GM11168 (cell line): ENCODE measurements around the gene TMEM52.
"Not testable (repeated sequence)": the region's sequence is repeated elsewhere in the genome, so short reads cannot be mapped to it uniquely, and the experiment has no call there.

Experiments used
- in situ Hi-C: fragments of 300-500 bp; cut with MboI; formaldehyde crosslinking; loops from one replicate; pipeline ENCODE4 v1.12.0; 2022; ENCODE audit warnings: low sequenced_read_pairs; ENCODE audit not compliant: unreplicated experiment

The TMEM52 gene

DNA sequence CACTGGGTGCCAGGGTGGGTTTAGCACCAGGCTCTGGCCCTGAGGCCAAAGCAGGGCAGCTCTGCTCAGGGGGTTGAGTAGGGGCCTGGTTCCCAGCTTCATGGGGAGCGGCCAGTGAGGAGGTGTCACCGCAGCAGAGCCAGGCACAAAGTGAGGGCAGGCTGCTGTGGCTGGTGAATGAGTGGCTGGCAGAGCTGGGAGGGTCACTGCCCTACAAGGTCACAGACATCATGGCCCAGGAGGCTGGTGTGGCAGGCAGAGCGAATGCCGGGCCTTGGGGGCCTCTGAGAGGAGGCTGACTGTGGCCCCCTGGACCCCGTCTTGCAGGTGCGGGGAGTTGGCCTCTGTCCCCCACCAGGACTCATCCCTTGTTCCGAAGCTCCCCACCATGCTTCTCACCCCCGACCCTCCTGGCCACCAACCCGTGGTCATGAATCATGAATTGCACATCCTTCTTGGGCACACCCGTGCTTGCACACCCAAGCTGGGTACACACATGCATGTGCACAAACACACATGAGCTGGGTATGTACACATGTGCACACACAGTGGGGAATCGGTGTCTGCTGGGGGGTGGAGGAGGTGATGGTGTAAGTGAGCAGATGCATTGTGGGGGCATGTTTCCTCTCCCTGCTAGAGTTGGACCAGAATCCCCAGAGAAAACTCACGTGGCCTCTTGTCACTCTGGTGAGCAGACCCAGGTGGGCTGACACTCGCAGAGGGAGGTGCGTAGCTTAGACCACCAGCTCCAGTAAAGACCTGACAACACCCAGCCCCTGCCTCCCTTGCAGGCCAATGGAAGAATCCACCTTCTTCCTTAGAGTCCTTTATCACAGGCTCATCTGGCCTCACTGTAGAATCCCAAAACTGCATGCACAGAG is 23.4 kb downstream of the TMEM52 start:
- in situ Hi-C loops, result no loop called here

DNA sequence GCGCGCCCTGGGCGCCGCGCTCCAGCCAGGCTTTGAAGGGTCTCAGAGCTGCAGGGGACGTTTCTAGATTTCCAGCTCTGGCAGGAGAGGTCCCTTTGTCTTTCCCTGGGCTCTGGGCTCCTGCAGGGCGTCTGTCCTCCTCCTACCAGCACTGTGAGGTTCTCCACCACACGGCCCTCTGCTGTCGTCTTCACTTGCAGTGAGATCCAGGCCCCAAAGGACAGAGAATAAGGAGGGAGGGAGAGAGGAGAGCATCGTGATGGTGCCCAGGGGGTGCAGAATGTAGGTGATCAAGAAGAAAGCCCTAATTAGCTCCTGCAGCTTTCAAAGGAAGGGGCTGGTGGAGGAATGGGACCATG is 24.0 kb downstream of the TMEM52 start:
- in situ Hi-C loops, result no loop called here

DNA sequence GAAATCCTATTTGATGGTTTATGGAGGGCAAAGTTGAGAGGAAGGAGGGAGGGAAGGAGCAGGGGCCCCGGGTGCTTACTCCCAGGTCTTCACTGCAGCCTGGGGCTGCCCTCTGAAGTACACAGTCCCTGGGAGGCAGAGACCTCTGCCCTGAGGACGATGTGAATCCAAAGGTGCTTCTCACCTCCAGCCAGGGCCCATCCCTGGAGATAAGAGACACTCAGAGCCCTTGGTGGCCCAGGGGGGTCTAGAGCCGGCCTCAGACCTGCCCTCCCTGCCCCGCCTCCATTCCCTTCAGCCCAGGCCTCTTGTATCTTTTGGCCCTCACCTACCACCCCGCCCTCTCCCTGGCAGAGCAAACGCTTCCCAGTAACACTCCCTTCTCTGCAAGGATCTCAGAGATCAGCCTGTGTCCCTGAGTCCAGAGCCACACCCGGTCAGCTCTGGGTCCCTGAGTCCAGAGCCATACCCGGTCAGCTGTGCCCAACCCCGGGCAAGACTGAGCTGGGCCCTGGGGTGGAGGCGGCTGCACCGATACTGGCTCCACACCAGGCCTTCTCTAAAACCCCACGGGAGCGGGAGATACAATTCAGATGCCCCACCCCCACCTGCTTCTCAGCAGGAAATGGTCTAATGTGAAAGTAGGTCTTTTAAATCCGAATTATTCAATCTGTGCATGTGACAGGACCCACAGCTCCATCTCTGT is 24.6 kb downstream of the TMEM52 start:
- in situ Hi-C loops, result no loop called here

DNA sequence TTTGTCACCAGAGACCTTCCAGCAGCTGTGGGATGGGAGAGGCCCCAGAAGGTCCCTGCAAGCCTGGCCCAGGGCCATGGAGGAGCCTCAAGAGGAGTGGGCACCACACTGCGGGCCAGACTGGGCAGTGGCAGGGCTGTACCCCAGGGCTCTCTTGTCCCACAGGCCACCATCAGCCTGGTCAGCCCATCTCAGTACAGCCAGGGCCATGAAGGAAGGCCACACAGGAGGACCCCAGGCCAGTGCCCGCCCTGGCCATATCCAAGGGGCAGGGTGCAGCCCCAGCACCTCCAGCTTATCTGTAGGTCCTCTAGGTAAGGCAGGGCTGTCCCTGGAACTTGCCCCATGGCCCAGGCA is 25.1 kb downstream of the TMEM52 start:
- in situ Hi-C loops, result no loop called here

DNA sequence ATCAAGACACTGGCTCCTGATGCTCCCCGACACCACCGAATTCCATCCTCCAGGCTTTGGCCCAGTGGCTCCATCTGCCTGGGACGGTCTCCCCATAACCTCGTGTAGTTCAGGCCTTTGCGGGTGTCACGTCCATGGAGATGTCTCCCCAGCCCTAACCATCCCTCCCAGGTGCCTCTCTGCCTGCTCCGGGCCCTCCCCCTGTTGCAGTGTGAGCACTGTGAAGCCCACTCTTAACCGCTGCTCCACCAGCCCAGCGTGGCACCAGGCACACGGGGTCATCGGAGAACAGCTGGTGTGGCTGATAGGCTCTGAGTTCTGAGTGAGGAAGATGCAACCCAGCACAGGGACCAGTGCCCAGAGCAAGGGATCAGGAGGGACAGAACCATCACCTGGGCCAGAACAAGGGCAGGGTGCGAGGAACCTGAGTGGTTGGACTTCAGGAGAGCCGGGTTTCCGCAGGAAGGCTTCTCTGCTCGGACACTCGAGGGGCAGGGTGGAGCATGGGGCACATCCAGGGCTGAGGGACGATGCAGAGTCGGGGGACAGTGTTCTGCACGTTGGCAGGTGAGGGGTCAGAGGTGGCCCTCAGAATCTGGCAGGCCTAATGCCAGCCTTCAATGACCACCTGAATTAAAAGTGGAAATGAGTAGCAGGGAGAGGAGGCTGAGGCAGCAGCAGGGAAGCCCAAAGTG is 25.6 kb downstream of the TMEM52 start:
- in situ Hi-C loops, result no loop called here

DNA sequence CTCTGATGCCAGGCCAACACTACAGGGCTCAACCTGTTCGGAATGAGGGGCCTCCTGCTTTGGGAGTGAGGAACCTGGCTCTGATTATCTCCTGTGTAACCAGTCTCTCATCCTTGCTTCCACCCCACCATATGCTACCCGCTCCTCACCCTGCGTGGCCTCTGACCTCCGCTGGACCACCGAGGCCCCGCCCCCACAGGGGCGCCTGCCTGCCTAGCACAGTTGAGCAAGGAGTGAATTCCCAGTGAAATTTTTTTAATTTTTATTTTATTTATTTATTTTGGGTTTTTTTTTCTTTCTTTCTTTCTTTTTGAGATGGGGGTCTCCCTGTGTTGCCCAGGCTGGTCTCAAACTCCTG is 26.3 kb downstream of the TMEM52 start:
- in situ Hi-C loops, result no loop called here

DNA sequence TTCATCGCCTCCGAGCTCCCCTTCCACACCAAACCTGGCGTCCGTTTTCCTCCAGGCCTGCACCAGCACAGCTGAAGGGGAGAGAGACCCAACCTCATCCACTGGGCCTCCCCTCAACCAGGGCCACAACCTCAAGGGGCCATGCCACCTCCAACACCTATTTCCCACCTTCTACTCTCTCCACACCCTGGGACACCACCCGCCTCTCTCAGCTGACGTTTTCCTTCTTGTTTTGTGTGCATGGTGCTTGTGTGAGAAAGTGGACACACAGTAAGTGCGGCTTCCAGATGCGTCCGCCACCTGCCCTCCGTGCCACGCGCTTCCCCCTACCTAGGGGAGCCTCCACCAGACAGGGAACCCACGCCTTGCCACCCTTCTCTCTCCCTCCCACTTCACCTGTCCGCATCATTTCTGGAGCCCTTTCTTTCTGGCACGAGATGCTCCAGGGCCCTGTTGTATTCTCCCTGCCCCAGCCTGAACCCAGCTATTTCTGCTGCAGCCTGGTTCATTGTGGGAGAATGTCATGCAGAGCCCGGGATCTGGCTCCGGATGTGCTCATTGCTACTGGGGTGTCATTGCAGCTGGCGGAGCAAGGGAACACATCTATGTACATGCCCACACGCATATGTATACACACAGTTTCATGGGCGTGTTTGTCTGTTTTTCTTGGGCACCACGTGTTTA is 26.9 kb downstream of the TMEM52 start:
- in situ Hi-C loops, result no loop called here

DNA sequence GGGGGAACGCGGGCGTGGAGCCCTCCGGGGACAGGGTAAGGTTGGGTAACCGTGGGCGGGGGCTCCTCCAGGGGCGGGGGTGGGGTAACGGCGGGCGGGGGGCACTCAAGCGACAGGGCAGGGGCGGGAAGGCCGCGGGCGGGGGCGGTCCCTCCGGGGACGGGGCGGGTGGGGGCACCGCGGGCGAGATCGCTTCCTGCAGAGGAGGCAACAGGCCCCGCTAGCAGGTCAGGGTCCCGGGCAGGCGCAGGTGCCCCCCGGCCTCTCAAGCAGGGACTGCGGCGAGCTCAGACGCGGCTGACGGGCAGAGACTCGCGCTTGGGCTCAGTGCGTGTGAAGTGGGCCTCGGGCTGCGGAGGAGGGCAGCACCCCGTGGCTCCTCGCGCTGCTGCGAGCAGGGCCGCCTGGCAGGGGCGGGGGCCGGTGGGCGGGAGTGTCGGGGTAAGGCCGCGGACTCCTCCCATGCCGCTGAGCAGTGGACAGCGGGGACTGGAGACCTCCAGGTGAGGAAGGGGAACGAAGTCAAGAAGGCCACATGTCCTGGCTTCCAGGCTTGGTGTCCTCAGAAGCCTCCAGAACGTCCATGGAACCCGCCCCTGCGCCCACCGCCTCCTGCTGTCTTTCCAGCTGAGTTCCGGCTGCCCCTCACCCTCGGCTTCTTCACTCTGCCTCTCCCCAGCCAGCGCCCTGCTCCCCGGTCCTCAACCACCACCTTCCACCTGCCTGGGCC is 27.6 kb downstream of the TMEM52 start:
- in situ Hi-C loops, result no loop called here

DNA sequence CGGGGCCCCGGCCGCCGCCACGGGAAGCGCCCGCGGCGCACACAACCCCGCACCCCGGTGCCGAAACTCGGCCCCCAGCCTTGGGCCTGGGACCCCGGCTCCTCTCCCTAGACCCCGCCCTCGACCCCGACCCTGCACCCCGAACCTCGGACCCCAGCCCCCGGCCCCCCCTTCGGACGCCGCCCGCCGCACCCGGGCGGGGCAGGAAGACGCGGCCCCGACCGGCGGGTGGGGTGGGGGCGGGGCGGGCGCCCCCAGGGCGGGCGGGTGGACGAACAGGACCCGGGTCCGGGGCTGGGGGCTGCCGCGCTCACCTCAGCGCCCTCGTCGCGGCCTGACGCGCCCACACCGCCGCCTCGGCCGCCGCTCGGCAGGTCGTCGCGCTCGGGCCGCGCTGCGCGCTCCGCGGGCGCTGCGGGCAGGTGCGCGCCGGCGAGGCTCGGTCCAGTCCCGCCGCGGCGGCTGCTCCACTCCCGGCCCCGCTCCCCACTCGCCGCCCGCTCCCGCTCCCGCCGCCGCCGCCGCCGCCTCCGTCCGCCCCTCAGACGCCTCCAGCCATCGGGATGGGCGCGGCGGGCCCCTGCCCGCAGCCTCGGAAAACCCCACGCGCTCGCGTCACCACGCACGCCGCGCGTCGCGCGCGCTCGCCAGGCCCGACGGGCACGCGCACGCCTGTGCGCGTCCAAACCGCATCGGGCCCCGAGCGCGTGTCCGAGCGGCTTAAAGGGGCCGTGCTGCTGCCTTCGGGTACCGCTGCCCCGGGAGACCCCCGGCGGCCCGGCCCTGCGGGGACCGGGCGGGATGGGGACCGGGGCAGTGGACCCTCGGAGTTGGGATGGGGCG is 28.4 kb downstream of the TMEM52 start, which contains the start of gene GNB1:
TSS of gene GNB1 (minus strand) at position 582 of the 843 bp plus-strand sequence. CDS start 65,634 bp downstream, outside the sequence.
- in situ Hi-C loops, result no loop called here

DNA sequence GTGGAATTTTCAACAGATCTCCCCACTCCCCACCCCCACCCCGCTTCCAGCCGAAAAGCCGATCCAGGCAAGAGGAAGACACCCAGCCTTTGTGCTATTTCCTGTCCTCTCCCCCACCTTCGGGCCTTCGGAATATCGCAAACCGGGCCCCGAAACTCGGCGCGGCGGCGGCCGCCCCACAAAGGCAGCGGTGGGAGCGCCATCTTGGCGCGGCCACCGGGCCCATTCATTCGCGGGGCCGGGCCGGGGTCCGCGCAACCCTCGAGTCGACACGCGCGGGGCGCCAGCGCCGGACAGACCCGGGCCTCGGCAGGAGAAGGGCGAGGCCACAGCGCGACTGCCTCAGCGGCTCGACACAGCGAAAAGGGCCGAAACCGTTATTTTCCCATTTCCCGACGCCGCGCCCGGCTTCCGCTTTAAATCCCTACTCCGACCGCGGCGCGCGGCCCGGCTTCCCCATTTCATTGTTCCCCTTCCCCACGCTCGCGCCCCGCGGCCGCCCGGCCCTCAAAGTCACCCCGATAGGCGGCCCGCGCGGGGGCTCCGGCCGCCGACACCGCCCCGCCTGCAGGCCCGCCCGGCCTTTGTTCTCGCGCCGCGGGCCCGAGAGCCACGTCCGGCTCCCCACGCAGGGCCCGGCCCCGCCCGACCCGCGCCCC is 29.1 kb downstream of the TMEM52 start:
- in situ Hi-C loops, result no loop called here

DNA sequence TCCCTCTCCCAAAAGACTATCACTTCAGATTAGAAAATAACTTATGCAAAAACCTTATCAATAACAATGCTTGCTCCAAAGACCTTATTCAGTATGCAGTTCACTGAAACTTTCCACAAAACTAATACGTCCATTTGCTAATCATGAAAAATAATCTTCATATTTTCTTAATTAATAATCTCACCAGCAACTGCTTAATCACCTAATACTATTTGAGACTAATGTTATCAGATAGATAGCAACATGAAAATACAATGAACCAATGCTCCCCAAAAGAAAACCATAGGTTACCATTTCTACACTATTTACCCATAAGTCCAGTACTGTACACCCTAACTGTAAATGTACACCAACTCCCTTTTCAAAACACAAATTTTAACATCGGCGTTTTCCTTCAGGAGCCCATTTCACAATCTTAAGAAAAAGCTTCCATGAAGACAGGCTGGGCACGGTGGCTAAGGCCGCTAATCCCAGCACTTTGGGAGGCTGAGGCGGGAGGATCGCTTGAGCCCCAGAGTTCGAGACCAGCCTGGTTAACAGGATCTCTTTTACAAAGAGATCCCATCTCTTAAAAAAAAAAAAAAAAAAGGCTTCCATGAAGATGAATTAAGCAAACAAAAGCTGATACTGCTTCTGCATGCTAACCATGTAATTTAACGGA is 29.9 kb downstream of the TMEM52 start:
- in situ Hi-C loops, result no loop called here

DNA sequence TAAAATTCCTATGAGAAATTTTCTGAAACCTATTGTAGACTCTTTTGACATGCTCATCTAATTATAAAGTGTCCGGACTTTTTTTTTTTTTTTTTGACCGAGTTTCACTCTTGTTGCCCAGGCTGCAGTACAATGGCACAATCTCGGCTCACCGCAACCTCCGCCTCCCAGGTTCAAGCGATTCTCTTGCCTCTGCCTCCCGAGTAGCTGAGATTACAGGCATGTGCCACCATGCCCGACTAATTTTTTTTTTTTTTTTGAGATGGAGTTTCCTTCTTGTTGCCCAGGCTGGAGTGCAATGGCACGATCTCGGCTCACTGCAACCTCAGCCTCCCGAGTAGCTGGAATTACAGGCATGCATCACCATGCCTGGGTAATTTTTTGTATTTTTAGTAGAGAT is 35.2 kb downstream of the TMEM52 start:
- in situ Hi-C loops, result not testable (repeated sequence)

DNA sequence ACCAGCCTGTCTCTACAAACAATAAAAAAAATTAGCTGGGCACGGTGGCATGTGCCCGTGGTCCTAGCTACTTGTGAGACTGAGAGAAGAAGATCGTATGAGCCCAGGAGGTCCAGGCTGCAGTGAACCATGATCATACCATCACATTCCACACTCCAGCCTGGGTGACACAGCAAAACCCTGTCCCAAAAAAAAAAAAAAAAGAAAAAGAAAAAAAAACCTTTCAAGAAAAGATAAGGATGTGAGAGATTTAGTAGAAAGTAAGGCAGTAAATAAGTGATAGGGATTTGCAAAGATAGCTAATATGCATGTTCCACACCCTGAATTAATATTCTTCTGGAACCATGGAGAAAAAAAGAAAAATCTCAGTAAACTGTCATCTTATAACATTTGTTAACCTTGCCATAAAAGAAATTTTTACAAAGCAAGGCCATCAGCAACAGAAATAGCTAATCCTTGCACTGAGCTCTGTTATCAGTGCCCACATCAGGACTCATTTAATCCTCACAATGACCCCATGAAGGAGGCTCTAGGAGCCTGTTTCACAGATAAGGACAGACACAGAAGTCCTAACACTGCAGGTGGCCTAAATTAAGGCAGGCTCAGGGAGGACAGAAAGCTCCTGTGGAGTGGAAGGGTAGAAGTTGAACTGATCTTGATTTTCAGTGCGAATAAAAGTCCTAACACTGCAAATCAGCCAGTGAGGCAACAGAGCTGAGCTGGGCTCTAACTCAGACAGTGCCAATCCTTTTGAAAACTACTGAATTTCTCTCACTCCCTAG is 35.8 kb downstream of the TMEM52 start:
- in situ Hi-C loops, result no loop called here

DNA sequence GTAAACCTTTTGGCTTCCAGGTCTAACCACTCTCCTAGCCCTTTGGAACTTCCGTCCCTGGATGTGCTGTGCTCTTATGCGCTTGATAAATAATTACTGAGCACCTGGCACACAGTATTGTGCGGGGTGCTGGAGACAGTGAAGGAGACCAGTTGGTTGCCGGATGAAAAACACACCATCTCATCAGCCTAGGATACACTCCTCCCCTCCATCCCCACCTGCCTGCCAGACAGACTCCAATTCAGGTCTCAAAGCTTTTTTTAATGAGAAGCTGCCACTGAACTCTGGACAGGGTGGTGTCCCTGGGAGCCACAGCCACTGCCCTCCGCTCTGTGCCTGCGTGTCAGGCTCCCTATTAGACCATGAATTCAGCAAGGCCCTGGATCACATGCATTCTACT is 37.4 kb downstream of the TMEM52 start:
- in situ Hi-C loops, result no loop called here

DNA sequence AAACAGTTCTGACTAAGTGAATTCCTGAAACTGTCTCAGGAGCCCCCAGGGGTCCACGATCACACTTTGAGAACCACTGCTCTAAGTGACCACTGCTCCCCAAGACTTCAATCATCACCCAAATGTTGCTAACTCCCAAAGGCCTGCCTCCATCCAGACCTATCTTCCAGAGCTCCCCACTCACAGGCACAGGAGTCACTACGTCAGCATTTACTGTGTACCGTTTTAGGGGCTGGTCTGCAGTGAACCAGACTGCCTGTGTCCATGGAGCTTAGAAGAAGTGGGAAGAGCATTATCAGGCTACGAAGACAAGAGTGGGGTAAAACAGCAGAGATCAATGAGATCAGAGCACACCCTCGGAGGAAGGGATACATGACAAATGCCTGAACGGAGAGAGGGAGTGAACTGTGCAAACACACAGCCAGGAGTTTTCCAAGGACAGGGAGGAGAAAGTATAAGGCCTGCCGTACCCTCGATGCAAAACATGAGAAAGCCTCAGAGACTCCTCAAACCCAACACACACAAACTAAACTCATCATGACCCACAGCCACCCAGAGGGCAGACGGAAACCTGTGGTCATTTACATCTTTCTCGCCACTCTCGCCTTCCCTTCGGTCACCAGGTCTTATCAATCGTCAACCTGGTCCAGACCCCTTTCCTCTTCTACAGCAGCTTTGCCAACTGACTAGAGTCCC is 38.3 kb downstream of the TMEM52 start:
- in situ Hi-C loops, result no loop called here

DNA sequence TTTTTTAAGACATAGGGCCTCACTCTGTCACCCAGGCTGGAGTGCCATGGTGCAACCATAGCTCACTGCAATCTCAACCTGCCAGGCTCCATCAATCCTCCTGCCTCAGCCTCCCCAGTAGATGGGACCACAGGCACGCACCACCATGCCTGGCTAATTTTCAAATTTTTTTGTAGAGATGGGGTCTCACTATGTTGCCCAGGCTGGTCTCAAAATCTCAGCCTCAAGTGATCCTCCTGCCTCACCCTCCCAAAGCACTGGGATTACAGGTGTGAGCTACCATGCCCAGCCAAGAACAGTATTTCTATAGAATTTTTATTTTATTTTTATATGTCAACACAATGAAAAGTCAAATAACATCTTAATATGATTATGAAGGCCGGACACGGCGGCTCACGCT is 39.1 kb downstream of the TMEM52 start:
- in situ Hi-C loops, result no loop called here
